Measurements from ENCODE around the gene TPCN2. TPM values are rescaled to one million over a fixed set of nuclear protein-coding genes. Genes with fewer than 3 reads are reported as not detected.

Gene TPCN2
- total RNA-seq, 3 donors from 2014 or later (not counting 1 experiment from before 2014, with no cell fraction given) = 14.9 to 18.3 (median 18.2) TPM

- H3K4me1 Mint-ChIP-seq = no peaks in the 10 kb centered on the region
- H3K9me3 Mint-ChIP-seq = no peaks in the 10 kb centered on the region
- intact Hi-C loops (cut with micrococcal nuclease) = no loop called here
- no peak overlapping the region for H3K4me3 Mint-ChIP-seq
- Histone ChIP-seq H3K9me3 (ENCODE audit: control insufficient read depth, insufficient read depth, low read length) (no peaks in the 10 kb centered on the region), H3K4me1 (ENCODE audit: control insufficient read depth, insufficient read depth, low read length) (peaks cover 9% of the 10 kb centered on the region), H3K36me3 (ENCODE audit: control insufficient read depth, insufficient read depth, low read length) (no peaks in the 10 kb centered on the region), H3K27ac (ENCODE audit: low read length) (no peak overlapping the region), H3K27me3 (ENCODE audit: control insufficient read depth, insufficient read depth, low read length) (no peaks in the 10 kb centered on the region), H3K4me3 (ENCODE audit: low read length) (no peak overlapping the region)
- no peak overlapping the region for H3K27ac Mint-ChIP-seq
- TF ChIP-seq CTCF (IDR thresholded peaks at IDR 0.05) = no peak
- H3K27me3 Mint-ChIP-seq (ENCODE audit: low read depth in 2 of 2) = peaks cover 0 to 2% of the 10 kb centered on the region in 2 donors
- DNase-seq (no peak), ATAC-seq (no peak)
- no peaks in the 10 kb centered on the region for H3K36me3 Mint-ChIP-seq
- 67% methylated on average over 1 of the region's 2 CpGs for WGBS (ENCODE audit: insufficient coverage)
Observed at GRCh38 chr11:69119190-69119589, 70.5 kb downstream of the TPCN2 start.

- no peak for DNase-seq
- H3K4me1 ChIP-seq (ENCODE audit: control insufficient read depth, insufficient read depth, low read length) = peaks cover 9% of the 10 kb centered on the region
- H3K36me3 ChIP-seq (ENCODE audit: control insufficient read depth, insufficient read depth, low read length) = no peaks in the 10 kb centered on the region
- peaks cover 0 to 2% of the 10 kb centered on the region in 2 donors for H3K27me3 Mint-ChIP-seq (ENCODE audit: low read depth in 2 of 2)
- no peak for ATAC-seq
- no peak overlapping the region for H3K4me3 Mint-ChIP-seq
- H3K4me1 Mint-ChIP-seq = no peaks in the 10 kb centered on the region
- H3K27ac ChIP-seq (ENCODE audit: low read length) = no peak overlapping the region
- intact Hi-C loops (cut with micrococcal nuclease) = no loop called here
- no peak overlapping the region for H3K4me3 ChIP-seq (ENCODE audit: low read length)
- H3K9me3 ChIP-seq (ENCODE audit: control insufficient read depth, insufficient read depth, low read length) = no peaks in the 10 kb centered on the region
- no peaks in the 10 kb centered on the region for H3K27me3 ChIP-seq (ENCODE audit: control insufficient read depth, insufficient read depth, low read length)
- H3K36me3 Mint-ChIP-seq = no peaks in the 10 kb centered on the region
- 88% methylated on average over 21 of the region's 21 CpGs for WGBS (ENCODE audit: insufficient coverage)
- H3K27ac Mint-ChIP-seq = no peak overlapping the region
- TF ChIP-seq CTCF (IDR thresholded peaks at IDR 0.05) = no peak
- H3K9me3 Mint-ChIP-seq = no peaks in the 10 kb centered on the region
Observed at GRCh38 chr11:69120096-69120875, 71.6 kb downstream of the TPCN2 start.

GRCh38 chr11:69121021-69121420 lies 72.3 kb downstream of the TPCN2 start:
- Histone ChIP-seq H3K27ac (ENCODE audit: low read length) (no peak overlapping the region), H3K9me3 (ENCODE audit: control insufficient read depth, insufficient read depth, low read length) (no peaks in the 10 kb centered on the region), H3K27me3 (ENCODE audit: control insufficient read depth, insufficient read depth, low read length) (no peaks in the 10 kb centered on the region), H3K36me3 (ENCODE audit: control insufficient read depth, insufficient read depth, low read length) (no peaks in the 10 kb centered on the region), H3K4me3 (ENCODE audit: low read length) (no peak overlapping the region), H3K4me1 (ENCODE audit: control insufficient read depth, insufficient read depth, low read length) (peaks cover 9% of the 10 kb centered on the region)
- no peak overlapping the region for H3K4me3 Mint-ChIP-seq
- no peaks in the 10 kb centered on the region for H3K4me1 Mint-ChIP-seq
- ATAC-seq = no peak
- H3K27ac Mint-ChIP-seq = no peak overlapping the region
- intact Hi-C loops (cut with micrococcal nuclease) = no loop called here
- no peak for DNase-seq
- H3K27me3 Mint-ChIP-seq (ENCODE audit: low read depth in 2 of 2) = peaks cover 0 to 2% of the 10 kb centered on the region in 2 donors
- H3K9me3 Mint-ChIP-seq = no peaks in the 10 kb centered on the region
- TF ChIP-seq CTCF (IDR thresholded peaks at IDR 0.05) = no peak
- H3K36me3 Mint-ChIP-seq = no peaks in the 10 kb centered on the region
- 59% methylated on average over 8 of the region's 9 CpGs for WGBS (ENCODE audit: insufficient coverage)

Measured in natural killer cell (primary cell).